22Rv1 (cell line): ENCODE measurements around the gene SIGLEC12.

Experiments used
- CTCF ChIP-seq: fragments of 450-650 bp; IDR thresholded peaks from 2 replicates; pipeline ENCODE4 v1.5.1; 2017; ENCODE audit warnings: mild to moderate bottlenecking
- ZFX ChIP-seq: fragments of 450-650 bp; IDR thresholded peaks from 2 replicates; pipeline ENCODE4 v1.6.1; 2017; ENCODE audit warnings: antibody characterized with exemption, borderline replicate concordance

- TF ChIP-seq CTCF (no peak), ZFX (no peak)
Observed at GRCh38 chr19:51521357-51521756, 19.8 kb upstream of the SIGLEC12 start.
